Activated CD4-positive, alpha-beta T cell treated with anti-CD3 and anti-CD28 coated beads for 4 hours (primary cell): ENCODE measurements around the gene FOXI1.

Experiments used
- DNase-seq, 2 donors: peaks; one replicate each; pipeline ENCODE4 v3.0.0-alpha.2; 2020

The FOXI1 gene

DNA sequence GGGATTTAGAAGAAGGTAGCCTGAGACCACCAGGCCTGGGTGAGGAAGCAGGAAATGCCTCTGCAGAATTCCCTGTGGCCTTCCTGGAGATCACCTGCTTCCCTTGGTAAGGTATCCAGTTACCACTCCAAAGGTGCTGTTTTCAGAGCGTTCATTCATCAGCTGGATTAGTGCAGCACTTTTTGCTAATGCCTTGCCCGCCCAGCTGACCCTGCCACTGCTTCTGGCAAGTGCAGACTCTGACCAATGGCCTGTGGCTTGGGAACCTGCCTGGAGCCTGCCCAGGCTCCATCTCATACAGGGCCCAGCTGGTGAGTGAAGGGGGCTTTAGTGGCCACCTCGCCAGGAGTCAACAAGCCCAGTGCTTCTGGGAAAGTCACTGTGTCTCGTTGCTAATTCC, 48.6 kb downstream of the FOXI1 start:
- DNase-seq: no peak

DNA sequence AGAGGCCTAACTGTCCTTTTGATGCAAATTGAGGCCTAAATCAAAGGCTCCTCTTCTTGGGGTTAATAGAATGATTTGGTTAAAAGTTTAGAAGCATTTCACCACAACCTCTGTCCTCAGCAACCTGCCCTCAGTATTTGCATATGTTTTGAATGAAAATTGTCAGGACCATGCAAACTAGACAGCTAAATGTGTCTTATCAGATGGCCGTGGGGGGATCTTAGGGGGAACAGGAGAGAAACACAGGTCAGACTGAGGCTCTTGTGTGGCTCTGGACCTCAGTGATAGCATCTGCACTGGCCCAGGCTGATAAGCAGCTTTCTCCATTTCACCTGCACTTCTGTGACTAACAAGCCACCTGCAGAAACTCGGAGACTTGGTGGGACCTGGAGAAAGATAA, 49.0 kb downstream of the FOXI1 start:
- DNase-seq: no peak

DNA sequence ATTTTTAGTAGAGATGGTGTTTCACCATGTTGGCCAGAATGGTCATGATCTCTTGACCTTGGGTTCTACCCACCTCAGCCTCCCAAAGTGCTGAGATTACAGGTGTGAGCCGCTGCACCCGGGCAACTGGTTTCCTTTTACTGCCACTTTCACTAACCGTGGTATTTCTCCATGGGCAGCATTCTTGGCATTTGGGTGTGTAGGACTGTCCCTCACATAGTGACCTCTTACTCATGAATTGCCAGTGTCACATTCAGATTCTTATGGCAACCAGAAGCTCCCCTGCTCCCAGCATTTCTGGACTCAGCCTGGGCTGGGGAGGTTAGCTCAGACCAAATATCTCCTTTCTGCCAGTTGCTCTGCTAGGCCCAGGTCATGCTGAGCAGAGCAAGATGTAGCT, 50.1 kb downstream of the FOXI1 start:
- no peak for DNase-seq

DNA sequence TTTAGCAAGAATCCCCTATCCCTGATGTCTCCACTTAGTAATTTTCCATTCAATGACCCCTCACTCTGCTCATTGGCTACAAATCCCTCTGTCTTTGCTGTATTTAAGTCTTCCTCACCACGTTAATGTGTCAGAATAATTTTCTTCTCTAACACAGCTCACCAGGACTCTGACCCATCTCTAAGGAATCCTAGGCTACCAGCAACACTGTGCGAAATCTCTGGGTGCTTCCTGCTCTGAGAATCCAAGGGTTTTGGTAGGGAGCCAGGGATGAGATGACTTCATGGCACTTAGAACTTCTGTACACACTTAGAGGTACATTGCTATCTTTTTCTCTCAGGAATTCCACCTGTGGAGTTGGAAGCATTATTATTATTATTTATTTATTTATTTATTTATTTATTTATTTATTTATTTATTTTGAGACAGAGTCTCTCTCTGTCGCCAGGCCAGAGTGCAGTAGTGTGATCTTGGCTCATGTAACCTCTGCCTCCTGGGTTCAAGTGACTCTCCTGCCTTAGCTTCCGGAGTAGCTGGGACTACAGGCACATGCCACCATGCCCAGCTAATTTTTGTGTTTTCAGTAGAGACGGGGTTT, 53.5 kb downstream of the FOXI1 start:
- DNase-seq: no peak
